Umbilical cord (tissue), 2 donors: Measurements from ENCODE around the gene SGK1. TPM values are rescaled to one million over a fixed set of nuclear protein-coding genes. Genes with fewer than 3 reads are reported as not detected.
"Not testable (repeated sequence)": the region's sequence is repeated elsewhere in the genome, so short reads cannot be mapped to it uniquely, and the experiment has no call there.

Experiments used
- DNase-seq: peaks from one replicate; pipeline ENCODE4 v3.0.0-alpha.2; 2015; ENCODE audit warnings: low spot score
- total RNA-seq: library from RNA; depleted of rRNA; stranded (reverse); fragments of >200 nt; gene quantifications from one replicate; pipeline ENCODE4 v1.2.3, GENCODE V29; 2014; ENCODE audit warnings: low replicate concordance; ENCODE audit not compliant: insufficient read depth

The SGK1 gene
- total RNA-seq, 1 donor from 2014 or later: 92.2 TPM

DNA sequence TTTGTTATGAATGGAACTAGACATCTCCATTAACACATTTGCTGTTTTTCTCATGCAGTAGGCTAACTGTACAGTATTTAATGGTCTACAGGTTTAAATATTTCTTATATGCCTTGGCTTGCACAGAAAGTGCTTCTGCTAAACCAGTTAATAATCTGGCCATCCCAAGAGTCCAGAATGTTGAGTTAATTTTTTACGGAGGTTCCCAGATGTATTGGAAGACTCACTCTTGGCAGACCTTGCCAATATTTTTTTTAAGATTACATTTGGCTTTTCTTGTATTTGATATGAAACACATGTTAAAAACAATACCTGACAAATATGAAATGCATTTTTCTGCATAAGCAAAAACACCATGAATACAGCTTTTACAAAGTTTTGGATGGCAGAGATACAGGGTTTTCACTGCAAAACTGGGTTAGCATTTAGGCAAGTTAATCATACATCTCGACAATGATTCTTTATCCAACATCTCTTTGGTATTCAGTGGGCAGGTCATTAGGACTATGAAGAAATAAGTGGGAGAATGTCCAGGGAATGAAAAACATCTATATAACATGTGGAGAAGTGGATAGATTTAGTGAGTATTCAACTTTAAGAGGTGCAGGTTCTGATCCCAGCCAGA, 94.0 kb downstream of the SGK1 start:
- DNase-seq: peak; percentile 15

DNA sequence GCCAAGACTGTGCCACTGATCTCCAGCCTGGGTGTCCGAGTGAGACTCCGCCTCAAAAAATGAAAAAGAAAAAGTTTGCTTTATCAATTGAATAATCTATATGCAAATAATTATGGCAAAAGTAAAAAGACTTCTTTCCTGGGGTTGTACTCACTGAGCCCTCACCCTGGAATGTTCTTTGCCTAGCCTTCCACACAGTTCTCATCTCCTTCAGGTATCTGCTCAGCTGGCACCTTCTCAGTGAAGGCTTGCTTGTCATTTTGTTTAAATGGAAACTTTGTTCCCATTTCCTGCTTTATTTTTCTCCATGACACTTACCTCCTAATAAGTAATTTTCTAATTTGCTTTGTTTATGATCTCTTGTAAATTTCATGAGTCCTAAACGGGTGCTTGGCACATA, 96.7 kb downstream of the SGK1 start:
- no peak for DNase-seq

DNA sequence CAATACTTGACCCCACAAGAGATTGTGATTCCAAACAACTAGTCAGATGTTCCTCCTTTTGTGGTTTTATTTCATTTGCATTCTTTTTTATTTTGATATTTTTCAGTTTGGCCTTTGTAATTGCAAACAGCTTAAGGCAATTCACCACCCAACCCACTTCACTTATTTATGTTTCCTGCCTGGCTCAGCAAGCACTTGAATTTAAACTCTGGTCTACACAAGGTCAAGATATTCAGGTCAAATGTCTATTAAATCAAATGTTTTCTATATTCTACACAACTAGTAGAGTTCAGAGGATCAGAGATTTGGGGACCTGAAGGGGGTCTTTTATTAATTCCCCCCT, 100.1 kb downstream of the SGK1 start:
- DNase-seq: no peak

DNA sequence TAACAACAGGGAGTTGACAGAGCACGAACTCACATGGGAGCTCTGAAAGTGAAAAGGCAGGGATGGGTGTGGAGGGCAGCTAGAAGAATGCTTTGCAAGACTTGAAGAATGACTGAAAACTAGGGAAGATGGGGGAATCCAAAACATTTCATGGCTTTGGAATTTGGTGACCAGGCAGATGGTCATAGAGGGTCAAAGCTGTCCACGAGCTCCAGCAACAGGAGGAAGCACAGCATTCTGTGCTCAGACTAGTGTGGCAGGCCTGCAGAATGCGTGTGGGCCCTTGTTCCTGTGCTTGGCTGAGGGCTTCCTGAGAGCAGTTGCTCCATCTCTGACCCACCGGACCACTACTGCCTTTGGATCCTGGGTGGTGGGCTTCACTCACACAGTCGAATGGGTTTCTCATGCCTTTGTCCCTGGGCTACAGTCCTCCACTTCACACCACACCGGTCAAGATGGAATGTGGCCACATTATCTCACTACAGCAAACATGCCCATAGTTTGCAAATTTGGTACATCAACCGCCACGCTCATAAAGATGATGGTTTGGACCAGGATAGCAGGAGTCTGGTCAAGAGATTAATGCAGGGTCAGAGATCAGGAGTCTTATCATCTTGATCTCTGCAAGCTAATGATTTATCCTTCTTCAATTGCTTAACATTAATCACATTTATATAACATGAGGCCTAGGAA, 100.7 kb downstream of the SGK1 start:
- DNase-seq: no peak

DNA sequence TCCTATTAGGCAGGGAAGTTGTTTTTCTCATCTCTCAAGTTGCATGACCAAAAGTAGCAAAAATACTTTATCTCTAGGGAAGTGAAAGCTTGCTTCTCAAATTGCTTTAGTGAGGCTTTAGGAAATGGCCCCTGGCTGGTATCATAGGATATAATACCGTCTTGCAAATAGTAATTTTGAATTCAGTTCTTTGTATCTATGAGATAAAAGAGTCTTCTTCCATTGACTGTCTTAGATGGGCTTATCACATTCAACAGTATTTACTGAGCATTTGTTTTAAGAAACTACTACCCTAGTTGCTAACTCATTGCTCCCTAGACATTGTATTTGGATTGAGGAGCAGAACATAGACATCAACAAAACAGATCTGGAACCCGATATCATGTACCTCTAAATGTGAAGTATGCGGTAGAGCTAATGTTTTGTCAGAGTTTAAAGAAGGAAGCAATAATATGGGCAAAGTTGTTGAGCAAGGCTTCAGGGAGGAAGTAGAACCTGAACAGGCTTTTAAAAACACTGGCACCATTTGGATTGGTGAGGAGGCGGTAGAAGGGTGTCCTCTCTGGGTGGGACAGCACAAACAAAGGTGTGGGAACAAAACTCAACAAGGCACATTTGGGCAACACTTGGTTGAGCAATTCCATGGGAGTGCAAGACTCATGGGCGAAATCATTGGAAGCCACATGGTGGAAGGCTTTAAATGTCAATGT, 101.5 kb downstream of the SGK1 start:
- peak; percentile 27 for DNase-seq

DNA sequence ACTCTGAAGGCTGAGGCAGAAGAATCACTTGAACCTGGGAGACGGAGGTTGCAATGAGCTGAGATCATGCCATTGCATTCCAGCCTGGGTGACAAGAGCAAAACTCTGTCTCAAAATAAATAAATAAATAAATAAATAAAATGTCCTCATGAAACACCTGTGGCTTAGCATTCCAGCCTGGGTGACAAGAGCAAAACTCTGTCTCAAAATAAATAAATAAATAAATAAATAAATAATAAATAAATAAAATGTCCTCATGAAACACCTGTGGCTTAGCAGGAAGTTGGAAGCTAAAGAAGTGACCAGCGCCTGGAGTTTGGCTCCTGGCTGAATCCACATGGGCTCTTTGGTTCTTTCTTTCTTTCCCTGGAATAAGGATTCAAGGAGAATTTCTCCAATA, 104.5 kb downstream of the SGK1 start:
- DNase-seq: not testable (repeated sequence)

DNA sequence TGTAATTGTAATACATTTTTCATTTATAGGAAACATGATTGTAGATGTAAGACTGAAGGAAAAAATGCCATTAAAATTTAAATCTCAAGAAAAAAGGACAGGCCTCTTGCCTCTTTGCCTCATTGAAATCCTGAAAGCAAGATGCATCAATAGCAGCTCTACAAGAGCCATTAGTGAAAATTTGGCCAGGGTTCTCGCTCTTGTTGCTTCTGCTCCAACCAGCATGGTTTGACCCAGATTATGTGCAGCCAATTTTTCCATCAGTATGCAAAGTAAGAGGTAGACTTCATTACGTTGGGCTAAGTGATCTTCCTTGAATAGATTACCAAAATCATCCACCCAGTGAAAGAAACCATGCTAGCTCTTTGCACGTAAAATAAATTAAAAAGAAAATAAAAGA, 106.6 kb downstream of the SGK1 start:
- no peak for DNase-seq

DNA sequence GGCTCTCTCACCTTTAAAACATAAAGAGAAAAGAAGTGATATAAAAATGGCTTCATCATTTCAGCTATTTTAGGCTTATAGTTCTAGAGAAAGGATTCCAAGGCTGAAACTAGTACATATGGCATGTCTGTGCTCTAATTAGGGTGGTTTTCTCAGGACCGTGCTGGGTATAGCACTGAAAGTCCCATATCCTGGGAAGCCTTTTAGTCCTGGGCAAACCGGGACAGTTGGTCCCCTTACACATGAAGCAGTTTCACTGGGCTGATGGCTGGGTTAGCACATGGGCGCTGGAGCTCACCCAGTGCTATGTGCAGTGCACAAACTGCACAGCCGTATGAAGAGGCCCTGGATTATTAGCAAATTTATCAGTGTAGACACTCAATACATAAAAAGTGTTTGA, 110.5 kb downstream of the SGK1 start:
- DNase-seq: no peak

DNA sequence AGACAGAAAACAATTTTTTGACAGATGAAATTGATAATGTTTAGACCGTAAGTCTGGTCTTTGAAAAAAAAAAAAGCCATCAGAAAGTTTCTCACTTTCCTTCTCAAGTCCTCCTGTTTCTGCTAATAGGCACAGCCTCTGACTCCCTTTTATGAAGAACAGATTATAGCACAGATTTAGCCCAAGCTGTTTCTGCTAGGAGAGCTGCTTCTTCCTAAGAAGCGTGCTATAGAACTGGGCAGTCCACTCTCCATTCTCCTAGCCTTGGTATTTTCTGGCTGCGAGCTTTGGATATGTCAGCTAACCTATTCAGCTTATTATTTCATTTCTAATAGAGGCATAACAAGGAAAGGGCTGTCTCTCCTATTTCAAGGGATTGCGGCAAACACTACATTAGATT, 112.5 kb downstream of the SGK1 start:
- peak; percentile 33 for DNase-seq

DNA sequence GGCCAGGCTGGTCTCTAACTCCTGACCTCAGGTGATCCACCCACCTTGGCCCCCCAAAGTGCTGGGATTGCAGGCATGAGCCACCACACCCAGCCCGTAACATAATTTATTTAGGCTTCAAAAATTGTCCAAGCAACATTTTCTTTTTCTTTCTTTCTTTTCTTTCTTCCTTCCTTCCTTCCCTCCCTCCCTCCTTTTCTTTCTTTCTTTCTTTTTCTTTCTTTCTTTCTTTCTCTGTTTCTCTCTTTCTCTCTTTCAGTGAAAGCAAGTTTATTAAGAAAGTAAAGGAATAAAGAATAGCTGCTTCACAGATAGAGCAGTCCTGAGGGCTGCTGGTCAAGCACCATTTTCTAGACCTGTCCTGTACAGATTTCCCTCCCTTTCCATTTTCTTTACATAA, 113.2 kb downstream of the SGK1 start:
- DNase-seq: not testable (repeated sequence)

DNA sequence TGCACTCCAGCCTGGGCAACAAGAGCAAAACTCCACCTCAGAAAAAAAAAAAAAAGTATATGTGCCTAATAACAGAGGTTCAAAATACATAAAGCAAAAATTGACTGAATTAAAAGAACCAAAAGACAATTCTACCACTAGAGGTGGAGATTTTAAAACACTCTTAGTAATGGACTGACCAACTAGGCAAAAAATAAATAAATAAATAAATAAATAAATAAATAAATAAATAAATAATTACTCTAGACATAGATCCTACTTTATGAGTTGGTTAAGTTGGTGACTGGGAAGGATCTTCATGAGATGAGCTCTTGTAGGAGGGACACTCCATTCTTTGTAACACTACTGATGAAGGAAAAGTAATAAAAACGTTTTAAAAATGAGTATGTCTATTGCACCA, 113.9 kb downstream of the SGK1 start:
- no peak for DNase-seq

DNA sequence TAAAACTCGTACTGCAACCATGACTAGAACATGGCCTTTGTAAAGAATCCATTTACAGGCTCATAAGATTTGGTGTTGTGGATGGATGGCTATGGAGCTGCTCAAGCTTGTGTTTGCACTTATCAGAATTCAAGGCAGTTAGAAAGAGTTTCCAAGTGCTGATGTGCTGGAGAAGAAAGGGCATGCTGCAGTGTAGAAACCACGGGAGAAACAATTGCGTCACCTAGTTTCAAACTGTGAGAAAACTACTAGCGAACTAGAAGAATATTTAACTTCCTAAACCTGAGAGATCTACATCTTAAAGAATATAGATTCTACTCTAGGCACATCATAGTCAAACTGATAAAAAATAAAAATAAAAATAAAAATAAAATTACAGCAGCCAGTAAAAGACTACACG, 116.2 kb downstream of the SGK1 start:
- no peak for DNase-seq

DNA sequence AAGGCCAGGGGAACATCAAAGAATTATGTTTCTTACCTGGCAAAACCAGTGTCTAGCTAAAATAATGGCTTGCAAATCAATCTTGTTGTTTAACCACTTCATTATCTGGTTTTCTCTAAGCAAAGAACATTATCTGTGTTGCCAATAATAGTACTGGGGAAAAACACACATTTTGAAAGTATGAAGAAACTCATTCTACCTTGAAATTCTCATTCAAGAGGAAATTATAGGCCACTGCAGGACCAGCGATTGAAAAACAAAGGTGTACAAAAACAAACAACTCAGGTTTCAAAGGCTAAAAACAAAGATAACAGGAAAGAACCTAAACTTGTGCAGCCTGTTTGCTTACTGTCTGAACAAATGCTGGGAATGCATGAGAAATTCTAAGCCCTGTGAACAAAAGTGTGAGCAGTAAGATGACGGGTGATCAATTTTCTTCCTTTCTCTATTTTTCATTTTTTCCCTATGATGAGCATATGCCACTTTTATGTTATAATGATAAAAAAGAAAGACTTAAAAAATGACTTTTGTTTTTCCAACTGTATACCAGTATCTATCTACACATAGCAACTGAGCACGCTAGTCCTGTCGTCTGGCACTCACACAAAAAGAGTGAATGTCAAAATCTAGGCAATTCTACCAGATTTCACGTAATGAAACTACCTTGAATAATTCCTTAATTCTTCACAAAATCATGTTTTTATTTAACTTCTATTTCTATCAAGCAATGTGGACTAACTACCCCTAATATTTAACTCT, 117.9 kb downstream of the SGK1 start:
- DNase-seq: no peak

DNA sequence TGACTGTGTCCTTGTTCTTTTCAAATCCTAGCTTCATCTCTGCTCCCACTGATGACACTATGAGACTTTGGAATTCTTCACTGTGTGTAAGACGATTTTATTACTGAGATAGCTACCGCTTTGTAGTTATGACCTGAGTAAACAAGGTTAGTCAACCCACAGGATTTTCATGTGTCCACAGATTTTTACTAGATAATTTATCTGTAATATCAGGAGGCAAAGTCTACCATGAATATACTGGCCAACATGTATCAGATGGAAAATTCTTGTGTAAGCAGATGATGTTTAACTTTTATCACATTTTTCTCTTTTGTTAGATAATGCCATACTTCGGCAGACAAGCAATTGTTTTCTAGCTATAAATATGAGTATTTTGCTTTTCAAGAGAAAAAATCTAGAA, 119.8 kb downstream of the SGK1 start:
- DNase-seq: peak; percentile 46

DNA sequence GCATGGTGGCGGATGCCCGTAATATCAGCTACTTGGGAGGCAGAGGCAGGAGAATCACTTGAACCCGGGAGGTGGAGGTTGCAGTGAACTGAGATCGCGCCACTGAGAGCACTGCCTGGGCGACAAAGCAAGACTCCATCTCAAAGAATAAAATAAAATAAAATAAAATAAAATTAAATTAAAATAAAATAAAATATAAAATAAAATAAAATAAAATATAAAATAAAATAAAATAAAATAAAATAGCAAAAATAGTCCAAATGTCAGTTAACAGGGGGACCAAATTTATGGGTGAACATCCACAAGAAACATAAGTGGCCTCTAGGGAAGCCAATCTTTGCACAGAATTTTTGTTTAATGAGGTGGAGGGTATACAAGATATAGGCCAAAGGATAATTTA, 120.2 kb downstream of the SGK1 start:
- DNase-seq: not testable (repeated sequence)

DNA sequence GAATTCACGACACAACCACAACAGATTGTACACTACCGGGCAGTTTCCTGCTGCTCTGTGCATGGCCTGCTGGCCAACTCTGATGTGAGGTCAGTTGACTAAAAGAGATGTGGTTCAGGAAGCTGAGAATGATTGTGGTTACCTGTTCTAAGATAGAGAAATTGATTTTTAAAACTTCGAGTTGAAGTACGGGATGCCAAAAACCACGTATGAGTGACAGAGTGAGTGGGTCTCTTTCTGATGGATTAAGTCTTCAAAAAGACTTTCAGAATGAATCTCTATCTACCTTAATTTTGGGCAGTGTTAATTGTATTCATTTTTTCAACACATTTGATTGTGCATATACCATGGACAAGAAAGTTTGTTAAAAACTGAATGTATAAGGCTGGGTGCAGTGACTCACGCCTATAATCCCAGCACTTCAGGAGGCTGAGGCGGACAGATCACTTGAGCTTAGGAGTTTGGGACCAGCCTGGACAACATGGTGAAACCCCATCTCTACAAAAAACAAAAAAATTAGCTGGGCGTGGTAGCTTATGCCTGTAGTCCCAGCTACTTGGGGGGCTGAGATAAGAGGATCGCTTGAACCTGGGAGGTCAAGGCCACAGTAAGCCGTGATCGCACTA, 121.2 kb downstream of the SGK1 start:
- peak; percentile 53 for DNase-seq

DNA sequence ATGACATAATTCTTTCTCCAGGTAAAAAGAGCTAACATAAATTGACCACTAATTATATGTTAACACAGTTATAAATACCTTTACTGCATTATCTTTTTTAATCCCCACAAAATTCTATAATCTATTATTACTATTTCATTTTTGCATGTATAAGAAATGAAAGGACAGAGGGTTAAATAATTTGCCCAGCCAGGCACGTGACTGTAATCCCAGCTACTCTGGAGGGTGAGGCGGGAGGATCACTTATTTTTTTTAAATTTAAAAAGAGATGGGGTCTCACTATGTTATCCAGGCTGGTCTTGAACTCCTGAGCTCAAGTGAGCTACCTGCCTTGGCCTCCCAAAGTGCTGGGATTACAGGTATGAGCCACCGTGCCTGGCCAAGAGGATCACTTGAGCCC, 121.9 kb downstream of the SGK1 start:
- DNase-seq: no peak

DNA sequence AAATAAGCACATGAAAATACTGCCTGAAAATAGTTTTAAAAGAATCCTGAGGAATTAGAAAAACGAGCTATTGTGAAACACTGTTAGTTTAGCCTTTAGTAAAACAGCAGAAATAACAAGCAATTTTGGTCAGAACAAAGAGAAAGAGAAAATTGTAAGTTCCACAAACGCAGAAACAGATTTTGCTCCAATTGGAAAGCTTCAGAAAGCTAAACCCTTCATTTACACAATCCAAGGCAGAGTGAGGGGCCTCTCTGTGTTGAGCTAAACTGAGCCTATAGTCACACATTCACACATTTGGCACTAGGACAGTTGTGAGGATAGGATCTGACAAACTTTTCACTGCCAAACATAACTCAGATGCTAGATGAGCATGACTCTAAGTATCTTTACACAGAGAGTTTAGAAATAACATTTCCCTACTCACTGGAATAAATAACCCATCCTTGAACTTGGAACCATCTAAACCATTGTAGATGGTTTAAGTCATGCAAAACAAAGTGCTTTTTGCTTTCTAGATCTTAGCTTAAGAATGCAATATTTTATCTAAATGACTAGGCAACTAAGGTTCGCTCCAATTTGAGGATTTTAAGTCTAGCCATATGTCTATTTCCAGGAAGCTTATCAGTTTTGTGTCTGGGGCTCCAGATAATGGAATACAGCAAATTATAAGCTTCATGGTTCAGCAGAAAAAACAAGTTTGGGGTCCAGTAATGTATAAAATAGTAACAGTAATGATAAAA, 122.6 kb downstream of the SGK1 start:
- peak; percentile 90 for DNase-seq

DNA sequence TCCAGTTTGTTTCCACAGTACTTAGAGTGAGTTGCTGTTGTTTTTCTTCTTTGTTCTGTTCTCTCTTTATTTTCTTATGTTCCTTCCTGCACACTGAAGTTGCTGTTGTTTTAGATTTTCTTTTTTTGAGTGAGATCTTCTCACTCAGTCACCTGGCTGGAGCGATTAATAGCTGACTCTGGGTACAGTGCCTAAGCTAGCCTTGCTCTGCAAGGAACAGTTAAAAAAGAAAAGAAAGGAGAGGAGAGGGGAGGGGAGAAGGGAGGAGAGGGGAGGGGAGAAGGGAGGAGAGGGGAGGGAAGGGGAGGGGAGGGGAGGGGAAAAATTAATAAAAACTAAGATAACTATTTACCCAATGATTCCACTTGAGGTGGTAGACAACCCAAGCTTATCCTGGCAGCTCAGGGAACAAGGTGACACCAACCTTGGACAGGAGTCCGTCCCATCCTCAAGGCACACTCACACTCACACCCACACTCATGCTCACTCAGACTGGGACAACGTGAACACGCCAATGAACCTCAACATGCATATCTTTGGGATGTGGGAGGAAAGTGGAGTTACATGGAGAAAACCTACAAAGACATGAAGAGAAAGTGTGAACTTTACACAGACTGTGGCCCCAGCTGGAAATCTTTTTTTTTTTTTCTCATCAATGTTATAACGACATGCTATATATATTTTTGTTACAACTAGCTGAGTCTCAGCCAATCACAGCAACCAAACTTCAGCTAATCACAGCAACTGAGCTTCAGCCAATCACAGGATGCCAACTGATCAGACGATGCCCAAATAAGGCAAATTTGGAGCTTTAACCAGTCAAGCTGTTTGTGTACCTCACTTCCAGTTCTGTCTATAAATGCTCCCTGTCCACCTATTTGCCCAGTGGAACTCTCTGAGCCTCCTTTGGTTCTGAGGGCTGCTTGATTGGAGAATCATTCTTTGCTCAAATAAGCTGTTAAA, 124.1 kb downstream of the SGK1 start:
- no peak for DNase-seq

DNA sequence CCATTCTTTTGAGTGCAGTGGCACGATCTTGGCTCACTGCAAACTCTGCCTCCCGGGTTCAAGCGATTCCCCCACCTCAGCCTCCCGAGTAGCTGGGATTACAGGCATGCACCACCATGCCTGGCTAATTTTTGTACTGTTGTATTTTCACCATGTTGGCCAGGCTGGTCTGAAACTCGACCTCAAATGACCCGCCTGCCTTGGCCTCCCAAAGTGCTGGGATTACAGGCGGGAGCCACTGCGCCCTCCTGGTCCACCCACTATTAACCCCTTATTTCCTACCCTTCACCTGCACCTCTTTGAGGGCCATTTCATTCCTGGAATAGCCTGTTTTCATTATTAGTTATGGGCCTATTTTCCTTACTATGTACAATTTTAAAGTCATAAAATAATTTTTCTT, 125.3 kb downstream of the SGK1 start:
- DNase-seq: not testable (repeated sequence)
